Measurements from ENCODE around the gene FAAP20. TPM values are rescaled to one million over a fixed set of nuclear protein-coding genes. Genes with fewer than 3 reads are reported as not detected.

FAAP20 gene
- total and polyA plus RNA-seq, 2 of the 8 experiments (the other 6 are each of a cell fraction or from before 2014, with no cell fraction given) = 58.4 to 99.8 TPM

DNA sequence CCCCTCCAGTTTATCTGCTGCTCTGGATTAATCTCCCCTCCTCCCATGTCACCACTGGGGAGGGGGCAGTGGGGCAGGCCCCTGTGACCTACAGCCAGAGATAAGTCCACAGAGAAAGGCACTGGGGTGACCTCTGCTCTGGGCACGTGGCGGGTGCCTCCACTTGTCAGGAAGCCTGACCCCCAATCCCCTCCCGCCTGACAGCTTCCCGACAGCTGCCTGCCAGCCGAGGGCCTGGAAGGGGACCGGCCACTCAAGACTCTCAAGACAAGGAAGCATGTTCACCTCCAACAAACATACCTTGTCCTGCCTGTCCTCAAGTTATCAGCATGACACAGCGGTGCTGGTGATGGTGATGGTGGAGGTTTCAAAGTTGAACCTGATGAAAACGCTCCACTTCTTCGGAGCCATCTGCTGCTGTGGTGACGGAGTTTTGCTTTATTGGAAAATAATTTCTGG, 3.2 kb upstream of the FAAP20 start:
- Histone ChIP-seq H3K23ac (ENCODE audit: insufficient read length) (no peak overlapping the region), H3K18ac (ENCODE audit: extremely low read depth, low read length) (no peak overlapping the region), H2BK5ac (ENCODE audit: low read depth, low read length) (no peak overlapping the region), H2BK20ac (ENCODE audit: low read length) (no peak overlapping the region; the same call in 1 of the 2 replicates), H2BK12ac (ENCODE audit: low read depth, low read length) (no peak overlapping the region), H3K4ac (replicated peaks; ENCODE audit: insufficient read length, low read depth, low read length) (no peak overlapping the region), H4K91ac (replicated peaks; ENCODE audit: insufficient read length, low read length) (no peak overlapping the region), H3K79me1 (ENCODE audit: low read depth, low read length) (no peaks in the 10 kb centered on the region; the same call in 1 of the 2 replicates), H3K9me3 (ENCODE audit: insufficient read depth in 2 of 2, low read depth in 1 of 2, low read length in 1 of 2) (no peaks in the 10 kb centered on the region), H4K5ac (ENCODE audit: insufficient read length, low read depth, low read length) (no peak overlapping the region), H2AK5ac (ENCODE audit: low read depth, low read length) (no peak overlapping the region), H3K36me3 (ENCODE audit: control insufficient read depth in 2 of 4, insufficient read depth in 4 of 4, low read length in 3 of 4) (0 out of 8 replicates have a peak, but pooled peaks cover 0 to under 1% (median 0%) of the 10 kb centered on the region in 4 experiments), H2BK15ac (ENCODE audit: low read length) (no peak overlapping the region), H3K14ac (ENCODE audit: insufficient read length) (no peak overlapping the region), H4K20me1 (replicated peaks in 1 of 2; ENCODE audit: control insufficient read depth in 1 of 2, insufficient read depth in 2 of 2, low read length in 2 of 2) (peaks cover 0 to 3% of the 10 kb centered on the region in 2 experiments), H3K79me2 (ENCODE audit: control insufficient read depth in 1 of 2, insufficient read depth in 2 of 2, low read length in 2 of 2) (peaks cover 0 to 10% of the 10 kb centered on the region in 2 experiments; a peak in 1 of 4 replicates), H3K4me2 (ENCODE audit: insufficient read depth in 1 of 2, low read depth in 2 of 2, low read length in 2 of 2) (no peak overlapping the region), H3K4me3 (ENCODE audit: extremely low read depth in 1 of 4, insufficient read depth in 2 of 4, low read depth in 3 of 4, low read length in 4 of 4) (no peak overlapping the region), H3K4me1 (replicated peaks in 1 of 4; ENCODE audit: control insufficient read depth in 3 of 4, insufficient read depth in 4 of 4, low read length in 3 of 4) (peaks cover 0 to 14% (median 6%) of the 10 kb centered on the region in 4 experiments; a peak in 5 of 7 replicates), H3K27me3 (replicated peaks in 1 of 4; ENCODE audit: control insufficient read depth in 3 of 4, extremely low read depth in 1 of 4, insufficient read depth in 3 of 4, low read length in 3 of 4) (no peaks in the 10 kb centered on the region), H3K9ac (replicated peaks in 1 of 4; ENCODE audit: extremely low read depth in 1 of 4, low read depth in 3 of 4, low read length in 3 of 4) (no peak overlapping the region), H3K56ac (replicated peaks; ENCODE audit: insufficient read length, low read depth, low read length) (no peak overlapping the region), H4K8ac (ENCODE audit: extremely low read depth, insufficient read depth, low read length) (no peak overlapping the region), H3K23me2 (ENCODE audit: low read depth, low read length) (peaks cover 1% of the 10 kb centered on the region; the same call in 1 of the 2 replicates), H2BK120ac (replicated peaks; ENCODE audit: low read depth, low read length) (no peak overlapping the region), H3K27ac (ENCODE audit: low read depth, low read length) (no peak overlapping the region), H2AFZ (ENCODE audit: low read length) (no peak overlapping the region)
- POLR2A ChIA-PET (ENCODE audit: partially characterized antibody) = no interaction called here
- FAIRE-seq (no peak), DNase-seq (ENCODE audit: low read depth in 1 of 2, low spot score in 2 of 2) (no peak)
- 94% methylated on average over 10 of the region's 10 CpGs; no CpG with 5 or more reads in 1 of the 2 experiments for WGBS, 2 experiments (ENCODE audit: extremely low coverage in 1 of 2, insufficient coverage in 1 of 2, insufficient read length in 1 of 2, insufficient replicate concordance in 2 of 2, low coverage in 1 of 2, low lambda C conversion rate in 2 of 2, missing lambda C conversion rate in 1 of 2)
- TF ChIP-seq FOSL1 (IDR thresholded peaks at IDR 0.05; ENCODE audit: insufficient read depth, low read depth, low read length) (no peak), EZH2 (IDR thresholded peaks at IDR 0.05; ENCODE audit: low read depth, low read length, severe bottlenecking) (no peak), TAF1 (IDR thresholded peaks at IDR 0.05; ENCODE audit: low read depth, low read length) (no peak), SIRT6 (IDR thresholded peaks at IDR 0.05; ENCODE audit: low read length) (no peak), ATF2 (IDR thresholded peaks at IDR 0.05; ENCODE audit: low read length) (no peak), CTBP2 (IDR thresholded peaks at IDR 0.05; ENCODE audit: borderline replicate concordance, insufficient read depth, insufficient read length, low read length) (no peak), GABPA (IDR thresholded peaks at IDR 0.05; ENCODE audit: borderline replicate concordance, insufficient read depth, low read length) (no peak), PHF8 (conservative IDR thresholded peaks at IDR 0.05; ENCODE audit: low read depth, low read length) (no peak), CHD2 (IDR thresholded peaks at IDR 0.05; ENCODE audit: low read length) (no peak), NANOG (IDR thresholded peaks at IDR 0.05; ENCODE audit: insufficient read depth, low read depth, low read length, poor library complexity, severe bottlenecking) (no peak), EGR1 (IDR thresholded peaks at IDR 0.05; ENCODE audit: borderline replicate concordance, low read depth, low read length) (no peak)
- CTCF ChIA-PET (ENCODE audit: partially characterized antibody) = interaction anchor here (1.0 to 14.1 kb wide), 4 partner anchors 114 to 185 kb away, joined by 3 to 154 read pairs (median 6); no protein-coding TSS in a partner anchor

Data from H1 (cell line).